H1 (cell line): ENCODE data around the gene VWF.
"Not testable (repeated sequence)": the region's sequence is repeated elsewhere in the genome, so short reads cannot be mapped to it uniquely, and the experiment has no call there.

Experiments
- CEBPB ChIP-seq: IDR thresholded peaks from 2 replicates; pipeline ENCODE4 v1.6.1; 2012; ENCODE audit warnings: low read depth, low read length
- EP300 ChIP-seq, 2 experiments: IDR thresholded peaks; 1 replicate in 1 of 2; 2 replicates in 1 of 2; pipeline ENCODE4 v1.6.1; 2011 to 2012; ENCODE audit warnings: low read depth in 2 of 2, low read length in 2 of 2, mild to moderate bottlenecking in 2 of 2, borderline replicate concordance in 1 of 2, inconsistent platforms in 1 of 2, moderate library complexity in 1 of 2
- JUN ChIP-seq: IDR thresholded peaks from 2 replicates; pipeline ENCODE4 v1.6.1; 2011; ENCODE audit warnings: low read depth, mild to moderate bottlenecking, improper control_type of control experiment, low read length
- KDM5A ChIP-seq: fragments of 200-600 bp; IDR thresholded peaks from 2 replicates; pipeline ENCODE4 v1.7.1; 2012; ENCODE audit warnings: mild to moderate bottlenecking, low read length, inconsistent platforms, mixed read lengths
- RAD21 ChIP-seq, 2 experiments: IDR thresholded peaks in 1 of 2; conservative IDR thresholded peaks in 1 of 2; 2 replicates each; pipeline ENCODE4 v1.6.1; 2011; ENCODE audit warnings: low read depth in 2 of 2, low read length in 2 of 2, improper control_type of control experiment in 1 of 2, inconsistent platforms in 1 of 2, mild to moderate bottlenecking in 1 of 2, moderate library complexity in 1 of 2
- RXRA ChIP-seq: IDR thresholded peaks from 2 replicates; pipeline ENCODE4 v1.6.1; 2011; ENCODE audit warnings: low read depth, mild to moderate bottlenecking, low read length, moderate library complexity; ENCODE audit not compliant: insufficient read depth
- SIN3A ChIP-seq, 2 experiments: IDR thresholded peaks in 1 of 2; conservative IDR thresholded peaks in 1 of 2; 2 replicates each; pipeline ENCODE4 v1.6.1; 2011 to 2012; ENCODE audit warnings: low read length in 2 of 2, improper control_type of control experiment in 1 of 2, low read depth in 1 of 2, mild to moderate bottlenecking in 1 of 2
- SIRT6 ChIP-seq: IDR thresholded peaks from one replicate; pipeline ENCODE4 v1.7.1; 2012; ENCODE audit warnings: low read length, inconsistent platforms
- SP1 ChIP-seq: IDR thresholded peaks from 2 replicates; pipeline ENCODE4 v1.6.1; 2011; ENCODE audit warnings: low read depth, low read length
- TCF12 ChIP-seq: IDR thresholded peaks from 2 replicates; pipeline ENCODE4 v1.6.1; 2011; ENCODE audit warnings: low read depth, mild to moderate bottlenecking, low read length
- TEAD4 ChIP-seq: IDR thresholded peaks from 2 replicates; pipeline ENCODE4 v1.6.1; 2012; ENCODE audit warnings: low read depth, low read length, inconsistent platforms, mixed read lengths
- USF2 ChIP-seq: IDR thresholded peaks from 2 replicates; pipeline ENCODE4 v1.6.1; 2011; ENCODE audit warnings: low read length, improper control_type of control experiment
- TF ChIP-seq, protein P1 (sequence below), 3 experiments: IDR thresholded peaks; 1 replicate in 2 of 3; 2 replicates in 1 of 3; pipeline versions ENCODE4 v1.5.1 to v1.6.1; 2011; ENCODE audit warnings: low read length in 3 of 3, mild to moderate bottlenecking in 3 of 3, inconsistent platforms in 2 of 3, low read depth in 1 of 3, moderate library complexity in 1 of 3; ENCODE audit not compliant: insufficient read depth in 1 of 3; ENCODE audit errors: control extremely low read depth in 1 of 3

GRCh38 chr12:6015271-6015670, 109.2 kb downstream of the VWF start:
- not testable (repeated sequence) for TF ChIP-seq KDM5A; USF2; TCF12; RAD21 (IDR thresholded peaks at IDR 0.05 in 1 of 2, conservative IDR thresholded peaks at IDR 0.05 in 1 of 2; ENCODE audit: low read depth in 2 of 2, low read length in 2 of 2); JUN; RXRA; SP1; SIRT6; CEBPB; SIN3A (conservative IDR thresholded peaks at IDR 0.05 in 1 of 2, IDR thresholded peaks at IDR 0.05 in 1 of 2; ENCODE audit: low read depth in 1 of 2, low read length in 2 of 2); EP300 (IDR thresholded peaks at IDR 0.05; ENCODE audit: borderline replicate concordance in 1 of 2, low read depth in 2 of 2, low read length in 2 of 2); TEAD4
- TF ChIP-seq, protein P1, sequence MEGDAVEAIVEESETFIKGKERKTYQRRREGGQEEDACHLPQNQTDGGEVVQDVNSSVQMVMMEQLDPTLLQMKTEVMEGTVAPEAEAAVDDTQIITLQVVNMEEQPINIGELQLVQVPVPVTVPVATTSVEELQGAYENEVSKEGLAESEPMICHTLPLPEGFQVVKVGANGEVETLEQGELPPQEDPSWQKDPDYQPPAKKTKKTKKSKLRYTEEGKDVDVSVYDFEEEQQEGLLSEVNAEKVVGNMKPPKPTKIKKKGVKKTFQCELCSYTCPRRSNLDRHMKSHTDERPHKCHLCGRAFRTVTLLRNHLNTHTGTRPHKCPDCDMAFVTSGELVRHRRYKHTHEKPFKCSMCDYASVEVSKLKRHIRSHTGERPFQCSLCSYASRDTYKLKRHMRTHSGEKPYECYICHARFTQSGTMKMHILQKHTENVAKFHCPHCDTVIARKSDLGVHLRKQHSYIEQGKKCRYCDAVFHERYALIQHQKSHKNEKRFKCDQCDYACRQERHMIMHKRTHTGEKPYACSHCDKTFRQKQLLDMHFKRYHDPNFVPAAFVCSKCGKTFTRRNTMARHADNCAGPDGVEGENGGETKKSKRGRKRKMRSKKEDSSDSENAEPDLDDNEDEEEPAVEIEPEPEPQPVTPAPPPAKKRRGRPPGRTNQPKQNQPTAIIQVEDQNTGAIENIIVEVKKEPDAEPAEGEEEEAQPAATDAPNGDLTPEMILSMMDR (IDR thresholded peaks at IDR 0.05; ENCODE audit: control extremely low read depth in 1 of 3, insufficient read depth in 1 of 3, low read depth in 1 of 3, low read length in 3 of 3): not testable (repeated sequence)
